GM19238 (cell line): ENCODE results near the gene SENP3.
"Not testable (repeated sequence)": the region's sequence is repeated elsewhere in the genome, so short reads cannot be mapped to it uniquely, and the experiment has no call there.

Source experiments
- DNase-seq: peaks from one replicate; pipeline ENCODE4 v3.0.0; 2011; ENCODE audit warnings: low spot score; ENCODE audit not compliant: insufficient read length

The SENP3 gene

GRCh38 chr17:7592422-7593021 lies 30.8 kb downstream of the SENP3 start:
- no peak for DNase-seq

GRCh38 chr17:7593296-7593695 lies 31.6 kb downstream of the SENP3 start:
- DNase-seq, result no peak

- DNase-seq, result not testable (repeated sequence)
Observed at GRCh38 chr17:7597561-7597960, 35.8 kb downstream of the SENP3 start.

GRCh38 chr17:7606280-7606679 lies 44.6 kb downstream of the SENP3 start:
- DNase-seq, result no peak

- DNase-seq, result no peak
Observed at GRCh38 chr17:7610641-7611040, 48.9 kb downstream of the SENP3 start.

GRCh38 chr17:7611635-7612293 lies 50.0 kb downstream of the SENP3 start:
- DNase-seq, result no peak

GRCh38 chr17:7612294-7612640 lies 50.5 kb downstream of the SENP3 start:
- DNase-seq, result no peak

- DNase-seq, result no peak
Observed at GRCh38 chr17:7613769-7614424, 52.2 kb downstream of the SENP3 start.

- peak; percentile 98 for DNase-seq
Observed at GRCh38 chr17:7614425-7615264, 52.9 kb downstream of the SENP3 start, which contains the start of gene FXR2. TSS of gene FXR2 (minus strand) at chr17:7614897. CDS start at chr17:7614532, 365 bp downstream.

GRCh38 chr17:7615265-7615747 lies 53.6 kb downstream of the SENP3 start:
- DNase-seq, result no peak

- DNase-seq, result no peak
Observed at GRCh38 chr17:7618608-7619007, 56.9 kb downstream of the SENP3 start.

GRCh38 chr17:7620835-7621234 lies 59.1 kb downstream of the SENP3 start:
- DNase-seq, result no peak
